GM12878 (cell line): ENCODE measurements around the gene SCRN2. TPM values are rescaled to one million over a fixed set of nuclear protein-coding genes. Genes with fewer than 3 reads are reported as not detected.

Experiments
- GABPA ChIP-seq: IDR thresholded peaks from 2 replicates; pipeline ENCODE4 v1.6.1; 2014; ENCODE audit warnings: antibody characterized with exemption, low read depth, mild to moderate bottlenecking, inconsistent platforms
- IRF4 ChIP-seq: IDR thresholded peaks from 2 replicates; pipeline ENCODE4 v1.6.1; 2011; ENCODE audit warnings: low read depth, low read length
- KLF5 ChIP-seq: fragments of 450-650 bp; IDR thresholded peaks from 2 replicates; pipeline ENCODE4 v1.6.1; 2014; ENCODE audit warnings: mild to moderate bottlenecking; ENCODE audit not compliant: partially characterized antibody
- MTA3 ChIP-seq: IDR thresholded peaks from 2 replicates; pipeline ENCODE4 v1.6.1; 2012; ENCODE audit warnings: low read length, inconsistent platforms, borderline replicate concordance
- NFYA ChIP-seq: IDR thresholded peaks from 2 replicates; pipeline ENCODE4 v1.6.1; 2011; ENCODE audit warnings: low read depth, mild to moderate bottlenecking, low read length, improper control_type of control experiment, borderline replicate concordance
- NFYB ChIP-seq: IDR thresholded peaks from 2 replicates; pipeline ENCODE4 v1.6.1; 2011; ENCODE audit warnings: low read depth, mild to moderate bottlenecking, low read length, improper control_type of control experiment, moderate library complexity; ENCODE audit not compliant: insufficient read depth
- NR2F1 ChIP-seq: fragments of 450-650 bp; conservative IDR thresholded peaks from 2 replicates; pipeline ENCODE4 v1.6.1; 2017; ENCODE audit warnings: mild to moderate bottlenecking
- PAX5 ChIP-seq: IDR thresholded peaks from 2 replicates; pipeline ENCODE4 v1.6.1; 2011; ENCODE audit warnings: low read depth, low read length, borderline replicate concordance
- RAD21 ChIP-seq: IDR thresholded peaks from 2 replicates; pipeline ENCODE4 v1.6.1; 2011; ENCODE audit warnings: mild to moderate bottlenecking, low read depth, low read length, moderate library complexity; ENCODE audit not compliant: insufficient read depth
- RCOR1 ChIP-seq: conservative IDR thresholded peaks from 2 replicates; pipeline ENCODE4 v1.6.1; 2012; ENCODE audit warnings: low read depth, low read length, improper control_type of control experiment
- SMARCA5 ChIP-seq: fragments of 450-650 bp; IDR thresholded peaks from 2 replicates; pipeline ENCODE4 v1.6.1; 2017; ENCODE audit warnings: mild to moderate bottlenecking
- SPI1 ChIP-seq: IDR thresholded peaks from 2 replicates; pipeline ENCODE4 v1.6.1; 2011; ENCODE audit warnings: low read depth, mild to moderate bottlenecking, low read length, moderate library complexity, borderline replicate concordance; ENCODE audit not compliant: insufficient read depth
- SUZ12 ChIP-seq: fragments of 200-600 bp; sonication (generic); IDR thresholded peaks from one replicate; pipeline ENCODE4 v1.6.1; 2018; ENCODE audit warnings: antibody characterized with exemption, mild to moderate bottlenecking; ENCODE audit not compliant: unreplicated experiment
- YBX1 ChIP-seq: fragments of 450-650 bp; IDR thresholded peaks from 2 replicates; pipeline ENCODE4 v1.6.1; 2016; ENCODE audit warnings: antibody characterized with exemption
- ZBTB11 ChIP-seq: fragments of 450-650 bp; formaldehyde crosslinking; IDR thresholded peaks from 2 replicates; pipeline ENCODE4 v1.5.0; 2022; ENCODE audit warnings: mild to moderate bottlenecking, missing genetic modification characterization
- polyA plus RNA-seq, 11 experiments: library from polyadenylated mRNA; depleted of rRNA in 4 of 11; unstranded in 6 of 11; stranded (reverse) in 5 of 11; fragments of >200 nt; fragmentation: Nextera tagmentation in 4 of 11; fragmentation: Illumina TruSeq in 1 of 11; extraction: Ambion mirVana in 4 of 11; extraction: Trizol in 1 of 11; gene quantifications; 1 replicate in 1 of 11; 2 replicates in 10 of 11; pipeline versions ENCODE4 v1.2.1 to v1.2.3, GENCODE V29; 2011 to 2016; ENCODE audit warnings: inconsistent platforms in 2 of 11, missing spikeins in 2 of 11, low read depth in 1 of 11
- total RNA-seq, 4 experiments: library from RNA; depleted of rRNA in 3 of 4; stranded (reverse); fragments of >200 nt in 3 of 4; fragmentation: Illumina TruSeq in 1 of 4; extraction: Trizol in 1 of 4; gene quantifications; 2 replicates each; pipeline versions ENCODE4 v1.2.1 to v1.2.3, GENCODE V29; 2013 to 2021
- TF ChIP-seq, protein P1 (sequence below): fragments of 450-650 bp; formaldehyde crosslinking; IDR thresholded peaks from 2 replicates; pipeline ENCODE4 v1.4.0; 2020; ENCODE audit warnings: mild to moderate bottlenecking, moderate library complexity
- TF ChIP-seq, protein P2 (sequence below): fragments of 150-350 bp; IDR thresholded peaks from 2 replicates; pipeline ENCODE4 v1.6.1; 2014; ENCODE audit warnings: mild to moderate bottlenecking, low read depth, low read length
- TF ChIP-seq, protein P3 (sequence below): fragments of 450-650 bp; IDR thresholded peaks from 2 replicates; pipeline ENCODE4 v1.6.1; 2017; ENCODE audit warnings: borderline replicate concordance

Gene SCRN2
- total and polyA plus RNA-seq, 10 of the 15 experiments (the other 5 are each of a cell fraction or from before 2014, with no cell fraction given) = 0.34 to 33.3 (median 20.1) TPM

DNA sequence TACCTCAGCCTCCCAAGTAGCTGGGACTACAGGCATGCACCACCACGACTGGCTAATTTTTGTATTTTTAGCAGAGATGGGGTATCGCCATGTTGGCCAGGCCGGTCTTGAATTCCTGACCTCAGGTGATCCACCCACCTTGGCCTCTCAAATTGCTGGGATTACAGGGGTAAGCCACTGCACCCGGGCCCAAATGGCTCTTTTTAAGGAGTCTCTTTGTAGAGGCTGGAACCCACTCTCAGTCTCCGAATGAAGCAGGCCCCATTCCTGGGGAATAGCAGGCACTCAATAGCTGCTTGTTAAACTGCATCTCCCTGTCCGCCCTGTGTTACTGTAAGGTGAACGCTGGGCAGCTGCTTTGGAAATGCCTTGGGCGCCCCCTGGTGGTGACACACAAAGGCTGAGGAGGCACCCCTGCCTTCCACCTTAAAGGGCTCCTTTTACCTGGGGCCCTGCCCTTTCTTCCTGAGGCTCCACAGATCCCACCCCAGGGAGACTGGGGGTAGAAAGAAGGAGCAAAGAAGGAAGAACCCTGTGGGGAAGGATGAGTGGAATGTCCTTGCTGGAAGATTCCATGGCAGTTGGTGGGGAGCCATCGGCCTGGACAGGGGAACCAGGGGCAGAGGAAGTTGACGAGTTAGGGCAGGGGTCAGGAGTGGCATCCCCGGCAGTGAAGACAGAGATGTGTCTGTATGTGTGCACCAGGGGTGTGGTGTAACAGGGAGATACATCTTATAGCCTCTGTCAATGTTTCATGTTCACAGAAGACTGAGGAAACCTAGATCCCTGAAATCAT is 48.9 kb upstream of the SCRN2 start (continued):
- TF ChIP-seq IRF4 = peak; percentile 35; the same call in 1 of the 2 replicates
- TF ChIP-seq SMARCA5 = 0 out of 2 replicates have a peak, but pooled peaks have one; percentile 70
- no peak for TF ChIP-seq SUZ12
- TF ChIP-seq SPI1 = no peak
- peak; percentile 96 for TF ChIP-seq RAD21
- no peak for TF ChIP-seq NFYA
- 0 out of 2 replicates have a peak, but pooled peaks have one; percentile 29 for TF ChIP-seq NR2F1
- no peak for TF ChIP-seq KLF5
- TF ChIP-seq GABPA = no peak
- TF ChIP-seq YBX1 = no peak
- no peak for TF ChIP-seq PAX5
- TF ChIP-seq, protein P1, sequence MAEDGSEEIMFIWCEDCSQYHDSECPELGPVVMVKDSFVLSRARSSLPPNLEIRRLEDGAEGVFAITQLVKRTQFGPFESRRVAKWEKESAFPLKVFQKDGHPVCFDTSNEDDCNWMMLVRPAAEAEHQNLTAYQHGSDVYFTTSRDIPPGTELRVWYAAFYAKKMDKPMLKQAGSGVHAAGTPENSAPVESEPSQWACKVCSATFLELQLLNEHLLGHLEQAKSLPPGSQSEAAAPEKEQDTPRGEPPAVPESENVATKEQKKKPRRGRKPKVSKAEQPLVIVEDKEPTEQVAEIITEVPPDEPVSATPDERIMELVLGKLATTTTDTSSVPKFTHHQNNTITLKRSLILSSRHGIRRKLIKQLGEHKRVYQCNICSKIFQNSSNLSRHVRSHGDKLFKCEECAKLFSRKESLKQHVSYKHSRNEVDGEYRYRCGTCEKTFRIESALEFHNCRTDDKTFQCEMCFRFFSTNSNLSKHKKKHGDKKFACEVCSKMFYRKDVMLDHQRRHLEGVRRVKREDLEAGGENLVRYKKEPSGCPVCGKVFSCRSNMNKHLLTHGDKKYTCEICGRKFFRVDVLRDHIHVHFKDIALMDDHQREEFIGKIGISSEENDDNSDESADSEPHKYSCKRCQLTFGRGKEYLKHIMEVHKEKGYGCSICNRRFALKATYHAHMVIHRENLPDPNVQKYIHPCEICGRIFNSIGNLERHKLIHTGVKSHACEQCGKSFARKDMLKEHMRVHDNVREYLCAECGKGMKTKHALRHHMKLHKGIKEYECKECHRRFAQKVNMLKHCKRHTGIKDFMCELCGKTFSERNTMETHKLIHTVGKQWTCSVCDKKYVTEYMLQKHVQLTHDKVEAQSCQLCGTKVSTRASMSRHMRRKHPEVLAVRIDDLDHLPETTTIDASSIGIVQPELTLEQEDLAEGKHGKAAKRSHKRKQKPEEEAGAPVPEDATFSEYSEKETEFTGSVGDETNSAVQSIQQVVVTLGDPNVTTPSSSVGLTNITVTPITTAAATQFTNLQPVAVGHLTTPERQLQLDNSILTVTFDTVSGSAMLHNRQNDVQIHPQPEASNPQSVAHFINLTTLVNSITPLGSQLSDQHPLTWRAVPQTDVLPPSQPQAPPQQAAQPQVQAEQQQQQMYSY = no peak
- no peak for TF ChIP-seq ZBTB11
- no peak for TF ChIP-seq MTA3
- no peak for TF ChIP-seq RCOR1
- TF ChIP-seq NFYB = no peak
- TF ChIP-seq, protein P2, sequence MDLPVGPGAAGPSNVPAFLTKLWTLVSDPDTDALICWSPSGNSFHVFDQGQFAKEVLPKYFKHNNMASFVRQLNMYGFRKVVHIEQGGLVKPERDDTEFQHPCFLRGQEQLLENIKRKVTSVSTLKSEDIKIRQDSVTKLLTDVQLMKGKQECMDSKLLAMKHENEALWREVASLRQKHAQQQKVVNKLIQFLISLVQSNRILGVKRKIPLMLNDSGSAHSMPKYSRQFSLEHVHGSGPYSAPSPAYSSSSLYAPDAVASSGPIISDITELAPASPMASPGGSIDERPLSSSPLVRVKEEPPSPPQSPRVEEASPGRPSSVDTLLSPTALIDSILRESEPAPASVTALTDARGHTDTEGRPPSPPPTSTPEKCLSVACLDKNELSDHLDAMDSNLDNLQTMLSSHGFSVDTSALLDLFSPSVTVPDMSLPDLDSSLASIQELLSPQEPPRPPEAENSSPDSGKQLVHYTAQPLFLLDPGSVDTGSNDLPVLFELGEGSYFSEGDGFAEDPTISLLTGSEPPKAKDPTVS = no peak
- TF ChIP-seq, protein P3, sequence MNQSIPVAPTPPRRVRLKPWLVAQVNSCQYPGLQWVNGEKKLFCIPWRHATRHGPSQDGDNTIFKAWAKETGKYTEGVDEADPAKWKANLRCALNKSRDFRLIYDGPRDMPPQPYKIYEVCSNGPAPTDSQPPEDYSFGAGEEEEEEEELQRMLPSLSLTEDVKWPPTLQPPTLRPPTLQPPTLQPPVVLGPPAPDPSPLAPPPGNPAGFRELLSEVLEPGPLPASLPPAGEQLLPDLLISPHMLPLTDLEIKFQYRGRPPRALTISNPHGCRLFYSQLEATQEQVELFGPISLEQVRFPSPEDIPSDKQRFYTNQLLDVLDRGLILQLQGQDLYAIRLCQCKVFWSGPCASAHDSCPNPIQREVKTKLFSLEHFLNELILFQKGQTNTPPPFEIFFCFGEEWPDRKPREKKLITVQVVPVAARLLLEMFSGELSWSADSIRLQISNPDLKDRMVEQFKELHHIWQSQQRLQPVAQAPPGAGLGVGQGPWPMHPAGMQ = no peak
